Caki2 (cell line): ENCODE data around the gene CCDC117. TPM values are rescaled to one million over a fixed set of nuclear protein-coding genes. Genes with fewer than 3 reads are reported as not detected.
"Not testable (repeated sequence)": the region's sequence is repeated elsewhere in the genome, so short reads cannot be mapped to it uniquely, and the experiment has no call there.

ENCODE experiments used
- DNase-seq: peaks from one replicate; pipeline ENCODE4 v3.0.0-alpha.2; 2015; ENCODE audit warnings: low read depth
- in situ Hi-C: cut with HindIII; loops from 2 replicates; pipeline ENCODE4 v1.10.0; 2016; ENCODE audit warnings: low sequenced_read_pairs, low pct_unique_long_range_greater_than_20kb, mixed read lengths
- total RNA-seq: library from RNA; depleted of rRNA; stranded (reverse); fragments of >200 nt; shearing (Covaris generic); gene quantifications from 2 replicates; pipeline ENCODE4 v1.2.3, GENCODE V29; 2014; ENCODE audit warnings: low replicate concordance

Gene CCDC117
- total RNA-seq, 1 experiment from 2014 or later, result 34.5 TPM

GRCh38 chr22:28817919-28818859 is 45.7 kb downstream of the CCDC117 start:
- DNase-seq, result no peak

GRCh38 chr22:28819253-28820096 is 47.0 kb downstream of the CCDC117 start:
- no peak for DNase-seq
- in situ Hi-C loops, result no loop called here

More at GRCh38 chr22:28817919-28818859, 45.7 kb downstream of the CCDC117 start:
- in situ Hi-C loops, result no loop called here

GRCh38 chr22:28820885-28821284 is 48.4 kb downstream of the CCDC117 start:
- no peak for DNase-seq
- in situ Hi-C loops, result no loop called here

- no peak for DNase-seq
- in situ Hi-C loops, result no loop called here
These were observed 49.0 kb downstream of the CCDC117 start for GRCh38 chr22:28821452-28821851.

- no peak for DNase-seq
- in situ Hi-C loops, result no loop called here
These were observed 50.5 kb downstream of the CCDC117 start for GRCh38 chr22:28822930-28823551.

GRCh38 chr22:28824455-28824854 is 52.0 kb downstream of the CCDC117 start:
- DNase-seq, in situ Hi-C loops: not testable (repeated sequence)

- in situ Hi-C loops, DNase-seq: not testable (repeated sequence)
These were observed 53.9 kb downstream of the CCDC117 start for GRCh38 chr22:28826430-28826829.

GRCh38 chr22:28826921-28827320 is 54.4 kb downstream of the CCDC117 start:
- in situ Hi-C loops, result no loop called here
- DNase-seq, result no peak

DNA sequence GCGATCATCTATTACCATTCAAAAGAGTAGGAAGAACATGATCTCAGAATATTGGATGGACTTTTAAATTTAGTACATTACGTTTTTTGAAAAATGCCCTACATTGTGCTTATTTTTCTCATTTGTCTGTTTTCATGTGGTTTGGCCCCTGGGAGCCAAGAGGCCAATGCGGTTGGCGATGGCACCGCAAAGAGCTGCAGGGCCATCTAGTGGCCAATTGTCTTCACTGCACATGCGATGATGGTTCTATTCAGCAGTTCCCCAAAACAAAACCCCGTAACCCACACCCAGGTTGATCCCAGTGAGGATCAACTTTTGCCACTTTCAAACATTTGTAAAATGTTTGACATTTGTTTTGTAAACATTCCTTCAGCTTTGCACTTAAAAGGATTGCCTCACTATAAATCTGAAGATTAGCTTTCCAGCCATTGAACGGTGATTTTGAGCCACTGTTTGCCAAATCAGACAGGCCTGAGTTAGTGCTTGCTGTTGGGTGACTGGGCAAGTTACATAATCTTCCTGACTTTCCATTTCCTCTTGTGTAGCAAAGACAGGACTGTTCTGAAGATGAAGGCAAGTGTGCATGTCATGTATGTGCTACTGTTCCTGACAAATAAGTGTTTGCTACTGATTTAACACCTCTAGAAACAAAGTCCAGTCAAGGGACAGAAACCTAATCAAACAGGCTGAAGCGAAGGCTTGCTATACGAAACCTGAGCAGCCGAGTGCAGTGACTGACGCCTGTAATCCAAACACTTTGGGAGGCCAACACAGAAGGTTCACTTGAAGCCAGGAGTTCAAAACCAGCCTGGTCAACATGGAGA is 57.1 kb downstream of the CCDC117 start:
- in situ Hi-C loops, result no loop called here
- peak; percentile 52 for DNase-seq

DNA sequence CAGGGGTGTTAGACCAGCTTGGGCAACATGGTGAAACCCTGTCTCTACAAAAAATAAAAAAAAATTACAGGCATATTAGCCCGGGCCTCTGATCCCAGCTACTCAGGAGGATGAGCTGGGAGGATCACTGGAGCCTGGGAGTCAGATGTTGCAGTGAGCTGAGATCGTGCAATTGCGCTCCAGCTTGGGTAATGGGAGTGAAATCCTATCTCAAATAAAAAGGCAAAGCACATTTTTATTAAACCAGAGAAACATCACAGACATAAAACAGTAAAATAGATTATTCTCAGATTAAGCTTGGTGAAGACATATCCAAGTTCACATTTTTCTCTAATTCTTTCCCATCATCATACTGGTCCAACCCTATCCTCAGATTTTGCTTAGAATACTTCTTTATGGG is 57.9 kb downstream of the CCDC117 start:
- in situ Hi-C loops, result no loop called here
- DNase-seq, result no peak

DNA sequence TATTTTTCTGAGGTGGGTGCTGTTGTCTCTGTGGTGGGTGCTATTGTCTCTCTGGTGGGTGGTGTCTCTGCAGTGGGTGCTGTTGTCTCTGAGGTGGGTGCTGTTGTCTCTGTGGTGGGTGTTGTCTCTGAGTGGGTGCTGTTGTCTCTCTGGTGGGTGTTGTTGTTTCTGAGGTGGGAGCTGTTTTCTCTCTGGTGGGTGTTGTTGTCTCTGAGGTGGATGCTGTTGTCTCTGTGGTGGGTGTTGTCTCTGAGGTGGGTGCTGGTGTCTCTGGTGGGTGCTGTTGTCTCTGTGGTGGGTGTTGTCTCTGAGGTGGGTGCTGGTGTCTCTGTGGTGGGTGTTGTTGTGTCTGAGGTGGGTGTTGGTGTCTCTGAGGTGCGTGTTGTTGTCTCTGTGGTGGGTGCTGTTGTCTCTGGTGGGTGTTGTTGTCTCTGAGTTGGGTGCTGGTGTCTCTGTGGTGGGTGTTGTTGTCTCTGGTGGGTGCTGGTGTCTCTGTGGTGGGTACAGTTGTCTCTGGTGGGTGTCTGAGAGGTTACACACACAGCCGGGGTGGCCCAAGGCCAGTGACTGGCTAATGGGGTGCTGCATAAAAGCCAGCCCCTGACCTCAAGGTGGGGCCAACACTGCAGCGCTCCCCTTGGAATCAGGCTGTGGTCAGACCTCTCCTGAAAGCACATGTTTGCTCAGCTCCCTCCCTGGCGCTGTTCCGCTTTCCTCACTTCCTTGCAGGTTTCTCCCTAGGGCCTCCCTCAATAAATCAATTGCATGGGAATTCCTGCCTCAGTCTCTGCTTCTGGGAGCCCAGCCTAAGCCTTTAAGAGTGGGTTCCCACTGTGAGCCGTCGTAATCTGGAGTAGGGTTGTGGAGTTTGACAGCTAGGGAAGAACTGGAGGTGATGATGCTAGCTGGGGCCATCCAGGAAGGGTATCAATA is 58.9 kb downstream of the CCDC117 start:
- no peak for DNase-seq
- in situ Hi-C loops, result no loop called here

- in situ Hi-C loops, result no loop called here
These were observed 60.2 kb downstream of the CCDC117 start for GRCh38 chr22:28832731-28833130.

DNA sequence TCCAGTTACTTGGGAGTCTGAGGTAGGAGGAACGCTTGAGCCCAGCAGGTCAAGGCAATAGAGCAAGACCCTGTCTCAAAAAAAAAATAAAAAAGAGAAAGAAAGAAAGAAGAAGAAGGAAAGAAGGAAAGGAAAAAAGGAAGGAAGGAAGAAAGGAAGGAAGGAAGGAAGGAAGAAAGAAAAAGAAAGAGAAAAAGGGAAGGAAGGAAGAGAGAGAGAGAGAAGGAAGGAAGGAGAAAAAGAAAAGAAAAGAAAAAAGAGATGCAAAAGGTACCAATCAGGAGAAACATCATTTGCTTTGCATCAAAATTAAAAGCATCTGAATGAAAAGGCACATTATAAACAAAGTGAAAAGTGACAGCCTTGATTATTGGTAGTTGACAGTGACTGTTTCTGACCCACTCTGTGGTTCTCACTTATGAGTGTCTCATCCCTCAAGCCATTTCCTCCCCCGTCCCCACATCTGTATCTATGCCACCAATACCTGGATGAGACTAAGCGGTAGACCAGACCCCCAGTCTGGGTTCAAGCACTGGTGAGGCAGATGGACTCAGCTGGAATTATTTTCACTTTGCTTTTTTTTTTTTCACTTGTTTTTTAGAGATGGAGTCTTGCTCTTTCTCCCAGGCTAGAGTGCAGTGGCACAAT is 60.9 kb downstream of the CCDC117 start:
- DNase-seq, result no peak
- in situ Hi-C loops, result no loop called here

More at GRCh38 chr22:28832731-28833130, 60.2 kb downstream of the CCDC117 start:
- DNase-seq, result no peak

DNA sequence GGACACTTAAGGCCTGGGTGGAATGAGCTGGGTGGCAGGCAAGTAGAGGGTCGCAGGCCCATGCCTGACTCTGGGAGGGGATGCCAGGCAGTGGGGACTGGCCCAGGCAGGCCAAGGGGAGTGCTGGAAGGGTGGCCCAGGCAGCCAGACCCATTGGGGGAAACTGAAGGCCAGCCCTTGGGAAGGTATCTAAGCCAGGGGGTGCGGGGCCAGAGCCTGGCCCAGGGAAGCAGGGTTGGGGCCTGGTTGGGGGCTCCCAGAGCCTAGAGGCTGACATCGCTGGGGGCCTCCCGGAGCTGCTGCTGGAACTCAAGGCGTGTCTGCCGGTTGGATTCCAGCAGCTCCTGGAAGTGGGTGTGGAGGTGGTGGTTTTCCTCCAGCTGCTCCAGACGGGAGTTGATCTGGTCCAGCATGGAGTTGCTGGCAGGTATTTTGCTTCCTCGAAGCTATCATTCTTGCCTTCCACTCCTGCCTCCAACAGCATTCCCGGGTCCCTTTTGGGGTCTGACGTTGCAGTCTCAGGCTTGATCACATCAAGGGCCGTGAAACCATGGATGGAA is 63.2 kb downstream of the CCDC117 start:
- no peak for DNase-seq
- in situ Hi-C loops, result no loop called here

GRCh38 chr22:28837640-28838039 is 65.1 kb downstream of the CCDC117 start:
- DNase-seq, result no peak
- in situ Hi-C loops, result no loop called here
